HUES64 (cell line): ENCODE measurements around the gene CAMK2G.

Experiments used
- H3K27ac ChIP-seq: 2 replicates; pipeline ENCODE4 v1.7.0; 2013; ENCODE audit warnings: low read depth, low read length, inconsistent platforms
- H3K27me3 ChIP-seq: 2 replicates; pipeline ENCODE4 v1.6.1; 2013; ENCODE audit warnings: mild to moderate bottlenecking, low read length; ENCODE audit not compliant: insufficient read depth
- H3K36me3 ChIP-seq: 2 replicates; pipeline ENCODE4 v1.6.1; 2013; ENCODE audit warnings: mild to moderate bottlenecking, low read length; ENCODE audit not compliant: insufficient read depth
- H3K4me1 ChIP-seq: 2 replicates; pipeline ENCODE4 v1.6.1; 2013; ENCODE audit warnings: mild to moderate bottlenecking, low read length, moderate library complexity; ENCODE audit not compliant: insufficient read depth
- H3K4me3 ChIP-seq: 2 replicates; pipeline ENCODE4 v1.5.1; 2013; ENCODE audit warnings: mild to moderate bottlenecking, low read length, moderate library complexity
- H3K9ac ChIP-seq: 2 replicates; pipeline ENCODE4 v1.6.1; 2013; ENCODE audit warnings: mild to moderate bottlenecking, low read depth, low read length
- H3K9me3 ChIP-seq: 2 replicates; pipeline ENCODE4 v1.6.1; 2013; ENCODE audit warnings: low read depth, low read length; ENCODE audit not compliant: insufficient read depth
- WGBS: fragments of 150-250, 120-280 bp; methylation state at CpG from one replicate; pipeline ENCODE4 v1.1.7; 2013; ENCODE audit warnings: missing lambda C conversion rate; 5-methylcytosine and 5-hydroxymethylcytosine counted together

The CAMK2G gene

DNA sequence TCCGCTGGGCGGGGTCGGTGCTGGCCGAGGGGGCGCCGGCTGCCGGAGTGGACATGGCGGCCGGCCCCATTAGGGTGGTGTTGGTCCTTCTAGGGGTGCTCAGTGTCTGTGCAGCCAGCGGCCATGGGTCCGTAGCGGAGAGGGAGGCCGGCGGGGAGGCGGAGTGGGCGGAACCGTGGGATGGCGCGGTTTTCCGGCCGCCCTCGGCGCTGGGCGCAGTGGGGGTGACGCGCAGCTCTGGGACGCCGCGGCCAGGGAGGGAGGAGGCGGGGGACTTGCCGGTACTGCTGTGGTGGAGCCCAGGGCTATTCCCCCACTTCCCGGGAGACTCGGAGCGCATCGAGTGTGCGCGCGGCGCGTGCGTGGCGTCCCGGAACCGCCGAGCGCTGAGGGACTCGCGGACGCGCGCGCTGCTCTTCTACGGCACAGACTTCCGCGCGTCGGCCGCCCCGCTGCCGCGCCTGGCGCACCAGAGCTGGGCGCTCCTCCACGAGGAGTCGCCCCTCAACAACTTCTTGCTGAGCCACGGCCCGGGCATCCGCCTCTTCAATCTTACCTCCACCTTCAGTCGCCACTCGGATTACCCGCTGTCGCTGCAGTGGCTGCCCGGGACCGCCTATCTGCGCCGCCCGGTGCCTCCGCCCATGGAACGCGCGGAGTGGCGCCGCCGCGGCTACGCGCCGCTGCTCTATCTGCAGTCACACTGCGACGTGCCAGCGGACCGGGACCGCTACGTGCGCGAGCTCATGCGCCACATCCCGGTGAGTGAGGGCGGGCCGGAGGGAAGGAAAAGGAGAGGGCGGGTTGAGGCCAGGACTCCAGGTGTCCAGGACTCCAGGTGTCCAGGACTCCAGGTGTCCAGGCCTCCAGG, 101.8 kb downstream of the CAMK2G start:
- Histone ChIP-seq H3K36me3 (peaks cover 64% of the 10 kb centered on the region), H3K27me3 (no peaks in the 10 kb centered on the region), H3K9me3 (no peaks in the 10 kb centered on the region), H3K9ac (peak overlapping the region; percentile 87), H3K4me1 (peaks cover 13% of the 10 kb centered on the region), H3K4me3 (peak overlapping the region; percentile 78), H3K27ac (peak overlapping the region; percentile 86)
- under 1% methylated on average over 101 of the region's 101 CpGs for WGBS

DNA sequence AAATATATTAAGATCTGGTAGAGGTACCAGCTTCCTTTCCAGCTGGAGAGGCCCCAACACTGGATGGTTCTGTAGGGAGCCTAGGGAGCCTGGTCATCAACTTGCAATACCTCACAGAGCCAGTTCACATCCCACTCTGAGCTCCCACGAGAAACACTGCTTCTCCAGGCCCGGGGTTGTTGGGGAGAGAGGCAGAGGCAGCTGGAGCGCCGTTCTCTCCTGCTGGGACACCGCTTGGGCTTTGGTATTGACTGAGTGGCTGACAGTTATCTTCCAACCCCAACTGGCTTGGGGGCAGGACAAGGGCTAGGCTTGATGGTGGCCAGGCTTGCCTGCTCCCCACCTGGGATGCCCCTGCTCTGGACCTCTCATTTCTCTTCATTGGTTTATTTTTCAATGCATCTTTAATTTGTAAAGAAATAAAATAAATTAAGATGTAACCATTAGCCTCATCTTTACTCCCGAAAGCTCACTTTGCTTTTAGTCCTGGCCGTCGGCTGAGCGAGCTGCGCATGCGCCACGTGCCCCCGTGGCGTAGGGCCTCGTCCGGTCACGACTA, 102.6 kb downstream of the CAMK2G start:
- peak overlapping the region; percentile 78 for H3K4me3 ChIP-seq
- 16% methylated on average over 17 of the region's 17 CpGs for WGBS
- peak overlapping the region; percentile 86 for H3K27ac ChIP-seq
- no peaks in the 10 kb centered on the region for H3K9me3 ChIP-seq
- peak overlapping the region; percentile 87 for H3K9ac ChIP-seq
- peaks cover 63% of the 10 kb centered on the region for H3K36me3 ChIP-seq
- no peaks in the 10 kb centered on the region for H3K27me3 ChIP-seq
- H3K4me1 ChIP-seq = peaks cover 13% of the 10 kb centered on the region

- WGBS = 98% methylated on average over 5 of the region's 5 CpGs
- Histone ChIP-seq H3K4me1 (peaks cover 4% of the 10 kb centered on the region; the same call in 1 of the 2 replicates), H3K9ac (no peak overlapping the region), H3K4me3 (no peak overlapping the region), H3K36me3 (peaks cover 65% of the 10 kb centered on the region), H3K27me3 (no peaks in the 10 kb centered on the region), H3K27ac (no peak overlapping the region), H3K9me3 (no peaks in the 10 kb centered on the region)
Observed at GRCh38 chr10:73769396-73769795, 105.0 kb downstream of the CAMK2G start.

DNA sequence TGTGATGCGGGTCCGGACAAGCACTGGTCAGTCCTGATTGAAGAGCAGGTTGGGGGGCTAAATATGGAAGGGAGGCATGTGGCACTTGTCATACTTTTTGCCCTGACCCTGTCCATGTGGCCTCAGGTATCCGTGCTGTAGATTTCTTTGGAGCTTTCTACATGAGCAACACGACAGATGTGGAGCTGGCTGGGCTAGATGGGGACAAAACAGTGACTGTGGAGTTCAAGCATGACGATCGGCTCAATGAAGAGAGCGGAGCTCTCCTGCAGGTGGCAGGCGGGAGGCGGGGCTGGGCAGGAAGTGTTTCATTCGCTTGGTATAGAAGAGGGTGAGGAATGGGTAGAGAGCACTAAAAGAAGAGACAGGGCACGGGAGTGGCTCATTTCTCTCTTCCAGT, 105.5 kb downstream of the CAMK2G start:
- Histone ChIP-seq H3K27ac (no peak overlapping the region), H3K36me3 (peaks cover 68% of the 10 kb centered on the region), H3K4me3 (no peak overlapping the region), H3K27me3 (no peaks in the 10 kb centered on the region), H3K9me3 (no peaks in the 10 kb centered on the region), H3K4me1 (peaks cover 4% of the 10 kb centered on the region; the same call in 1 of the 2 replicates), H3K9ac (no peak overlapping the region)
- WGBS = 86% methylated on average over 11 of the region's 11 CpGs

DNA sequence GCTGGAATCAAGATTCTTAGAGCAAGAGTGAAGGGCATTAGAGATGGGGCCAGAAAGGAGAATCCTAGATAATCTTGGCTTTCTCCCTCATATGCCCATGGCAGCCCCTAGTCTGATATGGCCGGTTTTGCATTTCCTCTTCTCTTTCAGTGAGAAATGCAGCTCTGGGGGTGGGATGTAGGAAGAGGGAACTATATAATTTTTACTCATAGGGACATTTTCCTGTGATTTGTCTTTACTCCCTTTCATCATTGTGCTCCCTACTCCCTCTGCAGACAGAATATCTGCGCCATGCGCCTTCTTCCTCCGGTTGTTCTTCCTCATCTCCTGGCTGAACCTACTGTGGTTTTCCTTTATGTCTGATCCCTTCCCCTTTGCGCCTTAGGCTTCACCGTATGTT, 109.3 kb downstream of the CAMK2G start:
- no peaks in the 10 kb centered on the region for H3K9me3 ChIP-seq
- H3K27me3 ChIP-seq = no peaks in the 10 kb centered on the region
- H3K27ac ChIP-seq = no peak overlapping the region
- WGBS = 95% methylated on average over 5 of the region's 6 CpGs
- no peak overlapping the region for H3K9ac ChIP-seq
- H3K4me3 ChIP-seq = no peak overlapping the region
- no peaks in the 10 kb centered on the region for H3K4me1 ChIP-seq
- H3K36me3 ChIP-seq = peaks cover 92% of the 10 kb centered on the region

- H3K9me3 ChIP-seq = no peaks in the 10 kb centered on the region
- no peaks in the 10 kb centered on the region for H3K4me1 ChIP-seq
- peaks cover 92% of the 10 kb centered on the region for H3K36me3 ChIP-seq
- WGBS = 95% methylated on average over 2 of the region's 2 CpGs
- no peak overlapping the region for H3K9ac ChIP-seq
- H3K27ac ChIP-seq = no peak overlapping the region
- H3K4me3 ChIP-seq = no peak overlapping the region
- no peaks in the 10 kb centered on the region for H3K27me3 ChIP-seq
Observed at GRCh38 chr10:73763343-73763742, 111.0 kb downstream of the CAMK2G start.

GRCh38 chr10:73762915-73763314, 111.4 kb downstream of the CAMK2G start:
- H3K4me3 ChIP-seq = no peak overlapping the region

More at GRCh38 chr10:73762915-73763314, 111.4 kb downstream of the CAMK2G start:
- Histone ChIP-seq H3K4me1 (no peaks in the 10 kb centered on the region), H3K27me3 (no peaks in the 10 kb centered on the region), H3K9ac (no peak overlapping the region), H3K36me3 (peaks cover 90% of the 10 kb centered on the region), H3K9me3 (no peaks in the 10 kb centered on the region), H3K27ac (no peak overlapping the region)
- WGBS = 89% methylated on average over 2 of the region's 2 CpGs
